Islet precursor cell (in vitro differentiated cells): Measurements from ENCODE around the gene MYO7A.
A peak's percentile ranks its signal among the peaks of the same experiment; 100 is the strongest.

ENCODE experiments used
- DNase-seq: peaks from one replicate; pipeline ENCODE4 v3.0.0-alpha.2; 2018

Gene MYO7A

GRCh38 chr11:77127920-77128691, at the start of gene MYO7A:
MYO7A (plus strand) TSS chr11:77128246; CDS start chr11:77130635, 2,389 bp downstream.
- peak; percentile 99 for DNase-seq

DNA sequence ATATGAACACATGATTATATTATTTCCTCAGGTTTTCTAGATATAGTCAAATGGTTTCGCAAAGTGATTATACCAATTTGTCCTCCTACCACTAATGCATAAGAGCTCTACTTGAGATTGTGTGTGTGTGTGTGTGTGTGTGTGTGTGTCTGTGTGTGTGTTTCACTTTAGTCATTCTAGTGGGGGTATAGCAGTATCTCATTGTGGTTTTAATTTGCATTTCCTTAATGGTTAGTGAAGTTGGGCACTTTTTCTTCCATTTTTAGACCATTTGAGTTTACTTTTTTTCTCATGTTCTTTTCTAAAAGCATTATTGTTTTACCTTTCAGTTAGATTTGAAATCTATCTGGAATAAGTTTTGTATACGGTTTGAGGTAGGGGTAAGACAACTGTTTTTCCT, 48.4 kb upstream of the MYO7A start:
- no peak for DNase-seq

- DNase-seq: peak; percentile 38
These were observed 47.3 kb upstream of the MYO7A start for GRCh38 chr11:77080643-77081210.

GRCh38 chr11:77081381-77081851, 46.6 kb upstream of the MYO7A start:
- DNase-seq: no peak

DNA sequence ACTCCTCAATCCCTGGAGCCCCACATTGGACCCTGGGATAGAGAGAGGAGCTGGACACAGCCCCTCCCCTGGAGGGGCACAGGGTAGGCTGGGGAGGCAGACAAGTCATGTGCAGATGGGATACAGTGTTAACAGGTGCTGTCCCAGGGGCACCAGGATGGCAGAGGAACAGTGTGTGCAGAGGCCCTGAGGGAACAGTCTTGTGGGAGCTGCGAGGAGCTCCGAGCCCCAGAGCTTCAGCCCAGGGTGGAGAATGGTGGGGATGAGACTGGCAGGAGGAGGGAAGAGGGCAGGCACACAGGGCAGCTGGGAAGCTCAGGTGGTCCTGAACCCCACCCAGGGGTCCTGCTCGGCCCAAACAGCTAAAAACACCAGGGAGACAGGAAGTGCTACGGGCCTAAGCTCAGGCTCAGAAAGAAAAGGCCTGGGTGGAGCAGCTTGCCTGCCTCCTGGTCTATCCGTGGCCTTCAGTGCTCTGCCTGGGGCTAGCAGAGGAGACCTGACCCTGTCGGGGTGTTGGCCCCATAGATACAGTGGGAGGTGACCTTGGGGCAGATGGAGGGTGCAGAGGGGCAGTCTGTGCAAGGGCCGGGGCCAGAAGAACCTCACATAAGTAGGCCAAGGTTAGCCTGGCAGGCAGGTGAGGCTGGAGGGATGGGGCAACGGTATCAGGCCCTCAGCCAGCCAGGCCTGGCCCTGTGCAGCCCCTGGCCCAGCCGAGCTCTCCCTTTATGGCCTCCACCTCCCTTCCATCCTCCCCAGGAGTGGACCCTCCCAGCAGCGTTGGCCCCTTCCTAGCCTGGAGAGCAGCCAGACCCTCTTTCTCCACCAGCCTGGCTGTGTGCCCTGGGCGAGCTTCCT, 45.8 kb upstream of the MYO7A start:
- DNase-seq: no peak

- no peak for DNase-seq
These were observed 45.0 kb upstream of the MYO7A start for GRCh38 chr11:77082838-77083565.

DNA sequence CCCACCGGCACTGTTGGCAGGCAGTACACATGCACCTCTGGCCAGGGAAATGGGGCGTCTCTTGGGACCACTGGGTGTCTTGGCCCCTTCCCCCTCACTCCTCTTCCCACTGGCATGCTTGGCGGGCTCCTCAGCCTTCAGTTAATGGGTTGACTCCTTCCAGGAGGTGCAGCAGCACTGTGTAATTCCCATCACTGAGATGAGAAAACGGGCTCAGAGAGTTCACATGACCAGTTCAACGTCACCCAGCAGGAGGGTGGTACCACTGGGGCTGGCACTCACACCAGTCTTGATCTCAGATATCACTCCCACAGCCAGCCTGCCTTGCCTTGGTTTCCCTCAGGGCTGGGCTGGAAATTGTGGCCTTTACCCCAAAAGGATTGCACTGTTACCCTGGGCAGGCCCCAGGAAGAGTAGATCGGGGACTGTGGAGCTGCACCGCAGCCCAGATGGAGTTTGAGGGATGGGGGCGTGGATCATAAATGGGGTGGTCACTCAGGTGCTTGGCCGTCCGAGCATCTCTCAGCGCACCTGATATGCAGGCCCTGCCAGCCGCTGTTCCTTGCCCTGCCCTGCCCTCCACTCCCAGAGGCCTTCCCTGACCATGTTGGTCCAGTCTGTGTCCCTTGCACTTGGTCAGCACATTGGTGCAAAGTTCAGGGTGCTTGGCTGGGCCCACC, 44.3 kb upstream of the MYO7A start:
- no peak for DNase-seq

DNA sequence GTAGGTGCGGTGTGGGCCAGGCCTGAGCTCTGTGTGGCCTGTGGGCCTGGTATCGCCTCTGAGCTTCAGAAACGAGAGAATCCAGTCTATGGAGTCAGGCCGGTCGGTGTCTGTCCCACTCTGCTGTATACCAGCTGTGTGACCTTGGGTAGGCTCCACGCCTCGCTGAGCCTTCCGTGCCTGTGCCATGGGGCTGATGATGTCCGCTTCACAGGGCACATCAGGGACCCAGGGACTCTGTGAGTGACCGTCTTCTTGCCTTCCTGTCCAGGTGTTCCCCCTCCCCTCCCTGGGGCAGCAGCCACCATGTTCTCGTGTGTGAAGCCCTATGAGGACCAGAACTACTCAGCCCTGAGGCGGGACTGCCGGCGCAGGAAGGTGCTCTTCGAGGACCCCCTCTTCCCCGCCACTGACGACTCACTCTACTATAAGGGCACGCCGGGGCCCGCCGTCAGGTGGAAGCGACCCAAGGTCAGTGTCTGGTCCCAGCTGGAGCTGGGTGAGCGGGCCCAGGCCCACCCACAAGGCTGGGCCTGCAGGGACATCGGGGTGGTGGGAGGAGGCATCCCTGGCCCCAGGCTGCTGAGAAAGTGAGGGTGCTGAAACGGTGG, 43.4 kb upstream of the MYO7A start:
- no peak for DNase-seq

- DNase-seq: no peak
These were observed 42.4 kb upstream of the MYO7A start for GRCh38 chr11:77085652-77086051.

- no peak for DNase-seq
These were observed 41.2 kb upstream of the MYO7A start for GRCh38 chr11:77086521-77087472.

- DNase-seq: no peak
These were observed 40.3 kb upstream of the MYO7A start for GRCh38 chr11:77087723-77088225.

- DNase-seq: peak; percentile 77
These were observed 39.6 kb upstream of the MYO7A start for GRCh38 chr11:77088236-77089003.

- no peak for DNase-seq
These were observed 39.0 kb upstream of the MYO7A start for GRCh38 chr11:77089004-77089545.

DNA sequence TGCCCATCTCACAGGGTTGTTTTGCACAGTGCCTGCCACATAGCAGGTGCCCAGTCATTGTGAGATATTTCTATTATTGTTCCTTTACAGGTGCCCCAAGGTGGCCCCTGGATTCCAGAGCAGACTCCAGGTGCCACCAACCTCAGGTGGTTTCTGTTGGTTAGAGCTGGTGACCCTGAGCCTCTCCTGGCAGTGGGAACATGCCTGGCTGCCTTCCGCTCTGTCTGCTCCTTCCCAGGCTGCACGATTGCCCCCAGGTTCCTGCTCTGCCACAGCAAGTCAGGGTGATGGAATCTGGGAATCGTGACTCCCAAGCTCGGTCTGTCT, 38.0 kb upstream of the MYO7A start:
- no peak for DNase-seq

DNA sequence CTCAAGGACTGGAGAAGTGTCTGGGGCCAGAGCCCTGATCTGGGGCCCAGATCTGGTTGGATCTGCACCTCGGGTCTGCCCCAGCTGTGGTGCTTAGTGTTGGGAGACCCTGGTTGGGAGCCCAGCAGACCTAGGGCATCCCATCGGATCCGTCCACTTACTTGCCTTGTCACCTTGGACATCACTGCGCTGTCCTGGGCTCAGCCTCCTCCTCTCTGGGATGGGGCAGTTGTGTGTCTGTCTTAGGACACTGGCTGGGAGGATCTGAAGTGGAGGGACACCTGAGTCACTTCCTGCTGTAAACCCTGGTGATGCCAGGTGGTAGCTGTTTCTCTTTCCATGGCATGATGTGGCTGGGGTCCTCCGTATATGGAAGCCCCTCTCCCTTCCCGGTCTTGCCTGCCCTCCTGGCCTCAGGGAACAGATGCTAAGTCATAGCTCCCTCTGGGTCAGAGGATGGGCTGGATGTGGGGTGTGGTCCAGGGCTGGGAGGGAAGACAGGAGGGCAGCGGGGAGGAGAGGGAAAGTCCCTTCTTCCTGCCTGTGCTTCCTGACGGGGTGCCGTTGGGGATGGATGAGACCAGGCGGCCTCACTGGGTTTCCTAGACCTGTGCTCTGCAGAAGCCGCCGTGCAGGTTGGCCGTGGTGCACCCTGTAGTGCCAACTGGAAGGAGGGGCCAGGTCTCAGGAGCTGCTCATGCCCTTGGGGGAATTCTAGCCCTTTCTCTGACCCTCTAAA, 37.5 kb upstream of the MYO7A start:
- no peak for DNase-seq

DNA sequence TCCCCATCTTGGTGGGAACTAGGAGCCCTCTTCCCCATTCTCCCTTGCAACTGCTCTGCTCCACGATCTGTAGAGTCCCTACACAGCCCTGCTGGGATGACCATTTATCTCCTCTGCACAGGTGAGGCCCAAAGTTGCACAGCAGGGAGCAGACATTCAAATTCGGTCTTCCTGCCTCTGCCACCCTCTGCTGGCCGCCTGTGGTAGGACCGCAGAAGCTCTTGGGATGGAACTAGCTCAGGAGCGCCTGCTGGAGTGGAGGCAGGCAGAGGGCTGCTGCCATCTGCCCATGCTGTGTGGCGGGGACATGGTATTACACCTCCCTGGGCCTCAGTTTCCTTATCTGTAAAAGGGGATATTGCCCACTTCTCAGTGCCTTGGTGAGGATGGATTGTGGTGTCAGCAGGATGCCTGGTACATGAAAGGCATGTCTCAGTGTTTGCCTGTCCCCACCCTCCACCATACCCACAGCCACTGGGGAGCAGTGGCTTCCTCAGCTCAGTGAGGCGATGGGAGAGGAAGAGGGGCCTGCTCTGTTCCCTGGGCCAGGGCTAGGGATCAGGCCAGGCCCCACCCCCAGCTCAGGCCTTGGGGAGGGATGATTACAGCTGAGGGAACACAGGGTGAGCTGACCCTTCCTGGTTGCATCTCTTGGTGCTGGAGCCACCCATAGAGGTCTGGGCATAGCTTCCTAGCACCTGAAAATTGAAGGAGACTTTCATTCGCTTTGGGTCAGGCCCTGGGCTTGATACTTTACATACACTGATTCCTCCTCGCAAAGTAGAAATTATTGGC, 36.7 kb upstream of the MYO7A start:
- peak; percentile 94 for DNase-seq

- DNase-seq: no peak
These were observed 35.7 kb upstream of the MYO7A start for GRCh38 chr11:77092382-77092781.
